NT2/D1 (cell line): ENCODE measurements around the gene BEX4.
A peak's percentile ranks its signal among the peaks of the same experiment; 100 is the strongest.
"Not testable (repeated sequence)": the region's sequence is repeated elsewhere in the genome, so short reads cannot be mapped to it uniquely, and the experiment has no call there.

ENCODE experiments used
- DNase-seq: peaks from one replicate; pipeline ENCODE4 v3.0.0-alpha.2; 2011; ENCODE audit warnings: low read depth, low spot score
- H3K27me3 ChIP-seq: 2 replicates; pipeline ENCODE4 v1.6.0; 2011; ENCODE audit warnings: mild to moderate bottlenecking; ENCODE audit not compliant: insufficient read length, insufficient read depth
- H3K36me3 ChIP-seq: 2 replicates; pipeline ENCODE4 v1.6.1; 2011; ENCODE audit warnings: mild to moderate bottlenecking, low read length, mixed read lengths; ENCODE audit not compliant: insufficient read depth, insufficient read length
- H3K4me1 ChIP-seq: 2 replicates; pipeline ENCODE4 v1.5.1; 2011; ENCODE audit not compliant: insufficient read depth, insufficient read length
- H3K4me3 ChIP-seq: 2 replicates; pipeline ENCODE4 v1.5.1; 2011; ENCODE audit warnings: low read depth; ENCODE audit not compliant: insufficient read length
- H3K9ac ChIP-seq: 2 replicates; pipeline ENCODE4 v1.6.0; 2011; ENCODE audit warnings: low read depth; ENCODE audit not compliant: insufficient read length
- H3K9me3 ChIP-seq: 2 replicates; pipeline ENCODE4 v1.5.1; 2011; ENCODE audit warnings: mild to moderate bottlenecking, low read length; ENCODE audit not compliant: insufficient read depth
- SUZ12 ChIP-seq: IDR thresholded peaks from 2 replicates; pipeline ENCODE4 v1.6.1; 2011; ENCODE audit not compliant: insufficient read length, insufficient read depth; ENCODE audit errors: extremely low read depth
- YY1 ChIP-seq: IDR thresholded peaks from 2 replicates; pipeline ENCODE4 v1.6.1; 2011; ENCODE audit not compliant: insufficient read length, insufficient read depth
- ZNF274 ChIP-seq: IDR thresholded peaks from 2 replicates; pipeline ENCODE4 v1.6.1; 2011; ENCODE audit warnings: mild to moderate bottlenecking, low read depth, low read length

Gene BEX4, protein sequence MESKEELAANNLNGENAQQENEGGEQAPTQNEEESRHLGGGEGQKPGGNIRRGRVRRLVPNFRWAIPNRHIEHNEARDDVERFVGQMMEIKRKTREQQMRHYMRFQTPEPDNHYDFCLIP

DNA sequence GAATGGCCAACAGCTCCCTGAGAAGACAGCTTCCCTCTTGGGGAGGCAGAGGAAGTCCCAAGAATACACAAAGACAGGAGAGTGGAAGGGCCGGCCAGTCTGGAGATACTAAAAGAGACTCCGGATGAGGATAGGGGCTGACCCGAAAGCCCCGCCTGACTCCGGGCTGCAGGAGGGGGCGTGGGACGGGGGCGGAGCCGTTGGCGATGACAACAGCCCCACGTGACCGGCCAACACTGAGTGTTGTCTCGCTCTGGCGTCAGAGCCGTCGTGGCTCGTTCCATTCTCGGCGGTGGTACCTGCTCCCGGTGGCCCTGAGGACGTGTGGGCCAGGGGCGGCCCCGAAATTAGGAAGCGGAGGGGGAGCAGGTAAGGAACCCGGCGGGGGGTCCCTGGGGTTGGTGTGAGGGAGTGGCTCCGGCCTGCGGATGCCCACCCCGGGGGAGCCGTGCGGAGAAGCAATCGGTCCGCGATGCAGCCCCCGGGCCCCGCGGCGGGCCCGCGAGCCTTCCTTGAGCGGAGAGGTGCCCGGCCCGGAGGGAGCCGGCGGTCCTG lies at the start of gene BEX4:
TSS of gene BEX4 (plus strand) at position 239 of the 555 bp plus-strand sequence. CDS start 1,046 bp downstream, outside the sequence.
- DNase-seq, result peak; percentile 81
- peak within 1 kb of the TSS; percentile 88 for H3K9ac ChIP-seq
- H3K4me3 ChIP-seq, result peak within 1 kb of the TSS; percentile 78
- TF ChIP-seq SUZ12 (no peak), YY1 (no peak), ZNF274 (no peak)
- peaks cover 16% of the 10 kb centered on the region for H3K36me3 ChIP-seq
- H3K4me1 ChIP-seq, result no peaks in the 10 kb centered on the region
- H3K27me3 ChIP-seq, result no peaks in the 10 kb centered on the region
- H3K9me3 ChIP-seq, result no peaks in the 10 kb centered on the region

DNA sequence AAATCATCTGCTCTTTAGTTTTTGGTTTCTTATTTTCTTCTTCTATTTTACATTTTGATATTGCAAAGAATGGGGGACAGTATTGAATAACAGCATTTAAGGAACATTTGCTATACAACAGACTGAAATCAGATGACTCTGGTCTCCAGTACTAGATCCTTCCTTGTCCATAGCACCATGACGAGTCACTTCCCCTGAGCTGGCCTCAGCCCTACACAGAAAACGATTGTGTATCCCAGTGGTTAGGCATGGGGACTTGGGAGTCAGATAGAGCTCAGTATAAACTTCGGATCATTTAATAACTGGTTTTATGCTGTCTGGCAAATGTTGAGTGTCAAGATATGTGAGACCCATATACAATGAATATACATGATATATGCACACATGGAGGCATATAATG lies 44.7 kb upstream of the BEX4 start:
- TF ChIP-seq SUZ12 (no peak), ZNF274 (no peak), YY1 (no peak)

DNA sequence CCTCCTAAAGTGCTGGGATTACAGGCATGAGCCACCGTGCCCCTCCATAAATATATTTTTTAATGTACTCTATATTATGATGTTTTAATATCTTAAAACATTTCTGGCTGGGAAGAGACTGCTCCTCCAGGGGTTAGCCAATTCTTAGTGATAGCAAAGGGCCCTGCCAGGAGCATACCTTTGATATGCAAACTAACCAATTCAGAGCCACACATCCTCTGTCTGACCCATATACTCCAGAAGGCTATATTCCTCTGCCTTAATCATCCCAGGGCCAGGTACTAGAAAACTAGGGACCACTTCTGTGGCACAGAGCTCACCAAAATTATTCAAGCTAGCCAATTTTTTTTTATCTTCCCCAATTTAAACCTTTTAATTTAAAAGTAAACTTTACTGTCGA lies 43.6 kb upstream of the BEX4 start:
- Histone ChIP-seq H3K27me3 (no peaks in the 10 kb centered on the region), H3K9me3 (no peaks in the 10 kb centered on the region), H3K9ac (no peak overlapping the region), H3K4me3 (no peak overlapping the region), H3K36me3 (no peaks in the 10 kb centered on the region), H3K4me1 (no peaks in the 10 kb centered on the region)
- TF ChIP-seq YY1 (no peak), ZNF274 (no peak), SUZ12 (no peak)
- DNase-seq, result no peak

More for the DNA sequence above, 44.7 kb upstream of the BEX4 start:
- no peak for DNase-seq
- Histone ChIP-seq H3K36me3 (no peaks in the 10 kb centered on the region), H3K9ac (no peak overlapping the region), H3K27me3 (no peaks in the 10 kb centered on the region), H3K4me3 (no peak overlapping the region), H3K4me1 (no peaks in the 10 kb centered on the region), H3K9me3 (no peaks in the 10 kb centered on the region)

DNA sequence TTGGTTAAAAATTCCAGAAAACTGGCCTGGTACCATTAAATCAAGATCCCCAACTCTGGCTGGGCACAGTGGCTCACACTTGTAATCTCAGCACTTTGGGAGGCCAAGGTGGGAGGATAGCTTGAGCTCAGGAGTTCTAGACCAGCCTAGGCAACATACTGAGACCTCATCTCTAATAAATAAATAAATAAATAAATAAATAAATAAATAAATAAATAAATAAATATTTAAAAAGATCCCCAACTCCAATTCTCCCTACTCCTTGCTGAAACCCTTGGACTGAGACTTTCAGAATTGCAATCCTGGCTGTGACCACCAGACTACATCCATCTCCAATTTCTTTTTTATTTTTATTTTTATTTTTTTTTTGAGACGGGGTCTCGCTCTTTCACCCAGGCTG lies 39.7 kb upstream of the BEX4 start:
- H3K27me3 ChIP-seq, H3K9me3 ChIP-seq, DNase-seq, H3K4me3 ChIP-seq, H3K36me3 ChIP-seq, H3K9ac ChIP-seq, H3K4me1 ChIP-seq: not testable (repeated sequence)

DNA sequence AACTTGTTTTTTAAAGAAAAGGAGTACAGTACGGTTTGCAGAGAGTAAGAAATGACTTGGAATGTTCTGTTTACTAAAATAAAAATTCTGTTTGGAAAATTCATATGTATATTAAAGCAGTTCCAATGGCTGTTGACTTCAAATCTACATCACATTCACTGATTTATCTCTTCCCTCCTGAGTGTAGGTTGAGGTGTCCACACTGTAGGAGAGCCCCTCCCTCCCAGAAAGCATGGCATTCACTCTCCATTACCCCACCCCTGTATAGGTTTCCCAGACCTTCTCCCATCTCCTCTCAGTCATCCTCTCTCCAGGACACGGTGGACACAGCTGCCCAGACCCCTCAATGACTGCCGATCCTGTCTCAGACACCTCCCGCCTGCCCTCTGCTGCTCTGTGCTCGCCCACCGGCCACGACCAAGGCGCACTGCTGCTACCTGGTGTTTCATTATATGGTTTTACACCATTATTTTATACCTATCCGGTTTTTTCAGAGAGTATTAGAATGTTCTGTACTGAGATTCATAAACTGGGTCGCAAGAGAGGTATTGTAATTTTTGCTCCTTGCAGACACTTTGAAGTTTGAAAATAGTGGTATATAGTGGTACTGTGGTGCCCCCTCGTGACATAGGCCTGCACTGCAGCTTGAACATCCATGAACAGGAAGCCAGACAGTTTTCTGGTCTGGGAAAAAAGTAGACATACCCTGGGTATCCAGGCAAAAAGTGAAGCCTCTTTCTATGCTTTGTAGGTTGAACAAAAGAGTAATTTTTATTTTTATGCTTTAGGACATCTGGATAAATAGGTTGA lies 38.8 kb upstream of the BEX4 start:
- peak overlapping the region; percentile 4 for H3K4me3 ChIP-seq
- no peak overlapping the region for H3K9ac ChIP-seq
- H3K36me3 ChIP-seq, result no peaks in the 10 kb centered on the region
- TF ChIP-seq ZNF274, result no peak
- no peak for TF ChIP-seq YY1
- TF ChIP-seq SUZ12, result no peak
- no peaks in the 10 kb centered on the region for H3K9me3 ChIP-seq
- H3K27me3 ChIP-seq, result no peaks in the 10 kb centered on the region
- no peak for DNase-seq
- no peaks in the 10 kb centered on the region for H3K4me1 ChIP-seq

DNA sequence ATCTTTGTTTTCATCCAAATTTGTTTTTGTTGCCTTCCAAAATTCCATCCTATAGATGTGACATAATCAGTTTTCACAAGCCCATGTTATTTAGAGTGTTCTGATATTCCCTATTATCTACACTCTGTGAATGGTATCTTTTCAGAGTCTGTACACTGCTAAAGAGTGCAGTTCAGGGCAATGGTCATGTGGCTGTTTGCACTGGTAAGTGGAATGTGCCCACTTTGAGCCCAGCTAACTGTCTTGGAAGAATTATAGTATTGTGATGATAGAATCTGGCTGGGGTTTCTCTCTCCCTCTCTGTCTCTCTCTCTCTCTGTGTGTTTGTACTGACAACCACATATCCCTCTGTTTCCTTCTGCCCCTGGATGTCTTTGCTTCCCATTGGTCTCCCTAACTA lies 37.4 kb upstream of the BEX4 start:
- no peaks in the 10 kb centered on the region for H3K36me3 ChIP-seq
- TF ChIP-seq ZNF274 (no peak), YY1 (no peak), SUZ12 (no peak)
- H3K4me1 ChIP-seq, result no peaks in the 10 kb centered on the region
- no peak overlapping the region for H3K4me3 ChIP-seq
- DNase-seq, result no peak
- H3K9me3 ChIP-seq, result no peaks in the 10 kb centered on the region
- peaks cover under 1% of the 10 kb centered on the region for H3K27me3 ChIP-seq
- no peak overlapping the region for H3K9ac ChIP-seq

DNA sequence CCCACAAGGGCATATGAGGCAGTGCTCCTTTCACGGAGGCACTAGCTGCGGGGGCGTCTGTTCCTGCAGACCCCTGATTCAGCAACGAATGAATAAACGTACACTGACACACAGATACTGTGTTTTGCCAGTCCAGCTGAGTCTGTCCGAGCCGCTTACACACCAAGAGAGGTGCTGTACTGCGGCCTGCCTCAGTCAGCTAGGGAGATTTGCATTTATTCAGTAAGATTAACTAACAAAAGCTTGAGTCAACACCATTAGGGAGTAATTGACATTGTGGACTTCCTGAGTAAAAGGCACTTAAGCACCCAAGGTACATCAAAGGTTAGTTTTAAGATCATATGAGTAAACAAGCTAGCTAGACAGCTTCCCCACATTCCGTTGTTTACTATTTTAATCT lies 31.0 kb upstream of the BEX4 start:
- H3K9me3 ChIP-seq, result no peaks in the 10 kb centered on the region
- no peaks in the 10 kb centered on the region for H3K36me3 ChIP-seq
- no peaks in the 10 kb centered on the region for H3K4me1 ChIP-seq
- no peak overlapping the region for H3K4me3 ChIP-seq
- TF ChIP-seq YY1 (no peak), SUZ12 (no peak), ZNF274 (no peak)
- DNase-seq, result peak; percentile 61
- no peak overlapping the region for H3K9ac ChIP-seq
- H3K27me3 ChIP-seq, result peaks cover 40% of the 10 kb centered on the region
